Activated T-cell treated with anti-CD3 and anti-CD28 coated beads, Interleukin-2, amount 50 U/mL, for 1 hour (primary cell): ENCODE measurements around the gene FAM131B.
"Not testable (repeated sequence)": the region's sequence is repeated elsewhere in the genome, so short reads cannot be mapped to it uniquely, and the experiment has no call there.

Experiments used
- DNase-seq: peaks from one replicate; pipeline ENCODE4 v3.0.0-alpha.2; 2020

Gene FAM131B

DNA sequence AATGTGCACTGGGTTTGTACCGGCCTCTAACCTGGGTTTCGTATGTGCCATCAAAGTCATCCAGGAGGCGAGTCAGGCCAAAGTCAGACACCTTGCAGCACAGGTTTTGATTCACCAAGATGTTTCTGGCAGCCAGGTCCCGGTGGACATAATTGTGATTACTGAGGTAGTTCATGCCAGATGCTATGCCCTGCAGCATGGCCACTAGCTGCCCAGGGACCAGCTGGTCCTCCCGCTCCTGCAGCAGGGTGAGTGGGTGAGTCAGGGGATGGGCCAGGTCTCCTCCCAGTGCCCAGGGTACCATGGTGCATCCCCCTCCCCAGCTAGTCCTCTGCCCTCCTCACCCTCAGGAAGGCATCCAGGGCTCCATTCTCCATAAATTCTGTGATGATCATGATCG is 32.3 kb upstream of the FAM131B start:
- no peak for DNase-seq

DNA sequence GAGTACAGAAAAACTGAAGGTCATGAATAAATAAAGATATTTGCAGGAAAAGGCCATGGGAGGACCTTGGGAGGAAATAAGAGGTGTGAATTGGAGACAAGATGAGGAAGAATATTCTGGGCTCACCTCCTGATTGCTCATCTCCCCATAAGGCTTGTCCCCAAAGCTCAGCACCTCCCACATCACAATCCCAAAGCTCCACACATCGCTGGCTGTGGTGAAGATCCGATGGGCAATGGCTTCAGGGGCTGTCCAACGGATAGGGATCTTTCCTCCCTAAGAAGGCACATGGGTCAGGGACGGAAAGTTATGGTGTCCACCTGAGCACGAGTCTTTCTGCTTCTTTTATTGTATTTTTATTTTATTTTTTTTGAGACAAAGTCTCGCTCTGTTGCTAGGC is 31.6 kb upstream of the FAM131B start:
- no peak for DNase-seq

DNA sequence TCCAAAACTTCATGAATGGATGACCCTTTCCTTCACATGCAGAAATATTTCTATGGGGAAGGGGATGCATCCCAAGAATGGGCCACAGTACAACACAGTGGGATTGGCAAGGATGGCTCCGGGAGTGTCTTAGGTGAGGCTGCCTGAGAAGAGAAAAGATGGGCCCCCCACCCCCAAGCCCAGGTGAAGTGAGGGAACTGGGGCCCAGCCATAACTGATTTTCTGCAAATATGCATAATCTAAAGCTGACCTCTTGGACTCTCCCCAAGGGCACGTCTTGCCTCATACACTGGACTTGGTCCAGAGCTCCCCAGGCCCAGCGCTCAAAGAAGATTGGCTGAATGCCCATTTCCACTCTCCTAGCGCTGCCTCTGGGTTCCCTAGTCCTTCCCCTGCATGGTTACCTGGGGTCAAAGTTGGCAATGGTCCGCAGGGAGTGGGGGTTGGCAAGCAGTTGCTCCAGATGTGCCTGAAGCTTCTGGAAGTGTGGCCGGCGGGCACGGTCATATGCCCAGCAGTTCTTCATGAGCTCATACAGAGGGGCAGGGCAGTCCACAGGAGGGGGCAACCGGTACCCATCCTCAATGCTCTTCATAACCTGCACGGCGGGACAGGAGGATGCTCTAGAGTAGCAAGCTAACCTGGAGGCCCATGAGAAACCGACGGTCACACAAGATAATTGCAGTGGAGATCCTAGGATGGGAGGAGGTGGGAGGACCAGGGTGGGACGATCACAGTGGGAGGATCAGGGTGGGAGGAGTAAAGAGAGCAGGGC is 30.9 kb upstream of the FAM131B start:
- DNase-seq: no peak

DNA sequence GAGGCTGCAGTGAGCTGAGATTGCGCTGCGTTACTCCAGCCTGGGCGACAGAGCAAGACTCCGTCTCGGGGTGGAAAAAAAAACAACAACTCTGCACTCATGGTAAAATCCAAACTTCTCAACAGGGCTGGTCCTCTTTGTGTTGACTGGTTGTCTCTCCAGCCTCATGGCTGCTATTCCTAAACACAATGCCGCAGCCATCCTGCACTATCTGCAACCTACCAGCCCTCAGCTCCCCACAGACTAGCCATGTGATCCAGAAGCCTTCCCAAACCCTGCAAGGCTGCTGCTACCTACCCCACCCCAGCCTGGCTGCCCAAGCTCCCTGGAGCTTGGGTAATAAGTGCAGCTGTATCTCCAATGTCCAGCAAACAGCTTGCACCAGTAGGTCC is 30.4 kb upstream of the FAM131B start:
- DNase-seq: no peak

DNA sequence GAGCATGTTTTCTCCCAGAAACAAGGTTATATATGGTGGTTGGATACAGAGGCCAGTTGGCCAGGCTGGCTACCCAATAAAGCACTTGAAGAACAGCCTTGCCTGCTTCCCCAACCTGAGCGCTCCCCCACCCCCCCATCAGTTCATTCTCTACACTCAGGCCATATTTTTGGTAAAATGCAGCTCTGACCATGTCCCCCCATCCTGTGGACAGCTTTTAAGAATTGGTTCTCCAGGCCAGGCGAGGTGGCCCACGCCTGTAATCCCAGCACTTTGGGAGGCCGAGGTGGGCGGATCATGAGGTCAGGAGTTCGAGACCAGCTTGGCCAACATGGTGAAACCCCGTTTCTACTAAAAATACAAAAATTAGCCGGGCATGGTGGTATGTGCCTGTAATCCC is 29.9 kb upstream of the FAM131B start:
- DNase-seq: not testable (repeated sequence)

DNA sequence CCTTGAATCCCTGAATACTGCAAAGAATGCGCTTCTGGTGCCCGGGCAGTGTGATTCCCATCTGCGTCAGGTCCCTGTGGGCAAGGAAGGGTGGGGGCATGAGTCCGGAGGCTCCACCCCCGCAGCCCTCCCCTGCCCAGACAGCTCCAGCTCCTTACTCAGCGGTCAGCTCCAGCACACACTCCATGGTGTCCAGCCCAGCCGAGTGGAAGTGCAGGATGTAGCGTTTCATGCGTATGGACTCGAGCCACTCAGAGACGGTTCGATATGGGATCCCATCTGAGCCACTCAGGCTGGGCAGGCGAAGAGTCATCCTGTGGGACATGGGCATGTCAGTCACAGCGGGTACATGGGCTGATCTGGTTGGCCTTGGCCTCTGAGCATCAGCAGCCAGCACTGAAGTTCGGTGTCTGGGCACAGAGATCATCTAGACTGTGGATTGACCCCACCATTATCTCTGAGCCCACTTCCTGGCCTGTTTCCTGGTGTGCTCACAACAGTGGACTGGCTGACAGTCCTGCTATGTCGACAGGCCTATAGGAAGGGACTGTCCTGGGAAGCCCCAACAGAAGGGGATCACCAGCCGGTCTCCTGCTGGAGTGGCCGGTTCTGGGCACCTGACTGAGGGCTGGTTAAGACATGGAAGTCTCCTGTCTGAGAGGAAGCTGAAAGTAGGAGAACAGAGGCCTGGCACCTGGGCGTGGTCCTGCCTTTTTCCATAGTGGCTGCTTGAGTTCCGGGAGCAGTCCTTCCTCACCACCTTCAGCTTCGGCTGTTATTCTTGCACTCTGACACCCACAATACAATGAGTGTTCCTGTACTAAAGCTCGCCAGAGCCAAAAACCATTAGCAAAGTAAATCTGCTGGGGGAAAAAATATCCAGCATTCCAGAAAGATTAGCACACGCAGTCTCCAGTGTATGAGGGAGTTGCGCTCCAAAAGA is 29.2 kb upstream of the FAM131B start:
- no peak for DNase-seq

DNA sequence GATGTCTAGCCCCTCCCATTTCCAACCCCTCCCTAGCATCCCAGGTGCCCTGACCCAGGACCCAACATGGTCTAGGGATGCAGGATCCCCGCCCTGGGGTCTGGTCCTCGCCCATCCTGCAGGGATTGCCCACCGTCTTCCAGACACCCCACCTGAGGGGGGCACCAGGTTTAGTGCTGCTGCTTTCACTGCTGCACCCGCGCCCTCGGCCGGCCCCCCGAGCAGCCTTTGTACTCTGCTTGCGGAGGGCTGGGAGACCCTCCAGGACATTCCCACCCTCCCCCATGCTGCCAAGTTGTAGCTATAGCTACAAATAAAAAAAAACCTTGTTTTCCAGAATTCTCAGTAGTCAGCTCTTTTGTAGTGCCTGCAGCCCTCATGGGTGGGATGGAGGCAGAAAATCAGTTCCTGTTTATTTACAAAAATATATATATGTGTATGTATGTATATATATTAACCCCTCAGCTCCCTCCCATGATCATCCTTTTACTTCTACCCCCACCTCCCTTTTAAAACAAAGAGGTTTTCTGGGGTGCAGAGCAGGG is 28.3 kb upstream of the FAM131B start:
- no peak for DNase-seq

DNA sequence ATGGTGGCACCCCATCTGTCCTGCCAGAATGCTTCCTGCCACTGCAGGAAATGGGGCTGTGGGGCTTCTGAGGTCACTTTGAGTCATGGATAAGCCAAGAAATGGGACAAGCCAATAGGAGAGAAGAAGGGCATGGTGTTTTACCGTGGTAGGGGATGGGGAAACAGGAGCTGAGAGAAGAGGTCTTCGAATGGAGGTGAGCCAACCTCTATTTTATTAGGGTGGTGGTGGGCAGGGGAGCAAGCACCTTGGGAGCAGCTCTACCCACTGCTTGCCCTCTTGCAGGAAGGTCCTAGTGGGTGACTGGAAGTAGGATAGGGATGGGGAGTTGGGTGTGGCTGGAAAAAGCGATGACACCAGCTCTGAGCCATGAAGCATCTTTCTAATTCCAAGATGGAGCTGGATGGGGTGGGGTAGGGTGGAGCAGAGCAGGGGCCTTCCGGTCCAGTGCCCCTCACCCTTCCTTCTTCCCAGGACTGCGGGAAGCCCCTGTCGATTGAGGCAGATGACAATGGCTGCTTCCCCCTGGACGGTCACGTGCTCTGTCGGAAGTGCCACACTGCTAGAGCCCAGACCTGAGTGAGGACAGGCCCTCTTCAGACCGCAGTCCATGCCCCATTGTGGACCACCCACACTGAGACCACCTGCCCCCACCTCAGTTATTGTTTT is 27.7 kb upstream of the FAM131B start:
- no peak for DNase-seq

DNA sequence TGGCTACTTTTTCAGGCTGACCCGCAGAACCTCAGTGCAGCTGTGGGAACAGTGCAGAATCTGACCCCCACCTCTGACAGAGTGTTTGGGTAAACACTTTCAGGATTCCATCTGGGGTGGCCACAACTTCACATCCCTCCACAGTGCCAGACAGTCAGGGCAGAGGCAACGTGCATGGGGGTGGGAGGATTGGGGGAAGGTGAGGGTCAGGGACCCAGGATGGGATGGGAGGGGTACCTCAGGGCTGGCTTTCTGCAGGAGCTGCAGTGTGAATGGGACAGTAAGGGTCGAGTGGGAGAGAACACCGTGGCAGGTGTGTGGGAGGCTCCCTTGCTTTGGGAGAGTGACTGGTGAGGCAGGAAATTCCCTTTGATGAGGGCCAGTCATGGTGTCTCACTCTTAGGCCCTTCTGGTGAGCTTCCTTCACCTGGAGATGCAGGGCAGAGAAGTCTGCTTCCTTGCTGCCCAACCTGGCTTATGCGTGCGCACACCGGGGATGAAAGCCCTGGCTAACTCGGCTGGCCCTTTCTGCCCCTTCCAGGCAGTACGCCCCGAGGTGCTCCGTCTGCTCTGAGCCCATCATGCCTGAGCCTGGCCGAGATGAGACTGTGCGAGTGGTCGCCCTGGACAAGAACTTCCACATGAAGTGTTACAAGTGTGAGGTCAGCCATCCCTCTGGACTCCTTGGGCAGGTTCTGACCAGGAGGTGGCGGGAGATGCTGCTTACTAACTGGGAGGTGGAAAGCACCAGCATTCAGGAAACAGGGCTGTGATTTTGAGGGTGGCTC is 27.0 kb upstream of the FAM131B start:
- no peak for DNase-seq

DNA sequence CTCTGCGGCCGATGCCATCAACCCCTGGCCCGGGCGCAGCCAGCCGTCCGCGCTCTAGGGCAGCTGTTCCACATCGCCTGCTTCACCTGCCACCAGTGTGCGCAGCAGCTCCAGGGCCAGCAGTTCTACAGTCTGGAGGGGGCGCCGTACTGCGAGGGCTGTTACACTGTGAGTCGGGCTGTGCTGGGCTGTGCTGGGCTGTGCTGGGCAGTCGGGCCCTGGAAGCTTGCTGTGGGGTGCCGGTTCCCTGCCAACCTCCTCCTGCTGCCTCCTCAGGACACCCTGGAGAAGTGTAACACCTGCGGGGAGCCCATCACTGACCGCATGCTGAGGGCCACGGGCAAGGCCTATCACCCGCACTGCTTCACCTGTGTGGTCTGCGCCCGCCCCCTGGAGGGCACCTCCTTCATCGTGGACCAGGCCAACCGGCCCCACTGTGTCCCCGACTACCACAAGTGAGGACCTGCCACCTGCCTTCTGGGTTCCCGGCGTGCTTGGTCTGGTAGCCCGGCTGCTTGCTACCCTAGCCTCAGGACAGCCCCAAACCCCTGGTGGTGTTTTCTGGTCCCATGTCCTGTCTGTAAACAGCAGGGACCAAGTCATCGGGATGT is 26.1 kb upstream of the FAM131B start:
- DNase-seq: no peak

DNA sequence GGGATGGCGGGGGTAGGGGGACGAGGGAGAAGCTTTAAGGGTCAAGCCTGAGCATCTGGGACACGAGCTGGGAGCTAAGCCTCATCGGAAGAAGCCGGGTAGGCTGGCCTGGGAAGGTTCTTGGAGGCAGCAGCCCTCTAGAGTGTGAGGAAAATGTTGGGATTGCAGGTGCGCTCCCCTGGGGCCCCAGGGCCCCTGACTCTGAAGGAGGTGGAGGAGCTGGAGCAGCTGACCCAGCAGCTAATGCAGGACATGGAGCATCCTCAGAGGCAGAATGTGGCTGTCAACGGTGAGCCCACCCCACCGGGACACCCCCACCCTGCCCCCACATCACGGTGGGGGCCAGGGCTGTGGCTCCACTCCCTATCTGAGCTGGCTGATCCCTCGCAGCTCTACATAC is 25.5 kb upstream of the FAM131B start:
- DNase-seq: no peak

DNA sequence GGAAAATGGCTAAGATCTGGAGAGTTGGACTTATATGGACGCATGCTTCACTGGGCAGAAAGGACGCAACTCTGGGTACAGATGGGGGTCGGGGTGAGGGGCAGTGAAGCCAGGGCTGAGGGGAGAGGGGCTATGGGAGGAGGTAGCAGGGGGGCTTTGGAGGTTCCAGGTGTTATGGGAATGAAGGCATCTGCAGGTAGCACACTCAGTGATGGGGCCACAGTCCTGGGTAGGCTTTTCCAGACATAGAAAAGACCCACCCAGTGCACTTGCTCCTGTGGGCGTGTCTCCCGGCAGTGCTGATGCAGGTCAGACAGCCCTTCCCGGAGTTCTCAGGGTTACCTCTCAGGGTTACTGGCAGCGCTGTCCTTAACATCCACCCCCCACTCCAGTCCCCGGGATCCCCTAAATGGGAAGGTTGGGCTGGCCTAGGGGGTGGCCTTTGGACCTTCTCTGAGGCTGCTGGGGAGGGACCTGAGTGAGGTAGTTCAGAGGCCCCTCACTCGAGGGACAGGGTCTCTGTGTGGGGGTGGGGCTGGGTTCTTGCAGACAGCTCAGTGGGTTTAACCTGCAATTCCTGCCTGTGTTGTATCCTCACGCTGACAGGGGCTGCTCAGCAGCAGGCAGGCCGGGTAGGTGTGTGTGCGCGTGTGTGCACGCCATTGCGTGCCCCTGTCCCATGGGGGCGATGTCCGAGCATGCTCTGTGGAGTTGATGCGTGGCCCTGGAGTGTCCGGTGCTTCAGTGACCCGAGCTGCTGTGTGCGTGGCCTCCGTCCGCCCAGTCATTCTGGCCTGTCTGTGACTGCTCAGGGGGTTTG is 24.9 kb upstream of the FAM131B start:
- no peak for DNase-seq

DNA sequence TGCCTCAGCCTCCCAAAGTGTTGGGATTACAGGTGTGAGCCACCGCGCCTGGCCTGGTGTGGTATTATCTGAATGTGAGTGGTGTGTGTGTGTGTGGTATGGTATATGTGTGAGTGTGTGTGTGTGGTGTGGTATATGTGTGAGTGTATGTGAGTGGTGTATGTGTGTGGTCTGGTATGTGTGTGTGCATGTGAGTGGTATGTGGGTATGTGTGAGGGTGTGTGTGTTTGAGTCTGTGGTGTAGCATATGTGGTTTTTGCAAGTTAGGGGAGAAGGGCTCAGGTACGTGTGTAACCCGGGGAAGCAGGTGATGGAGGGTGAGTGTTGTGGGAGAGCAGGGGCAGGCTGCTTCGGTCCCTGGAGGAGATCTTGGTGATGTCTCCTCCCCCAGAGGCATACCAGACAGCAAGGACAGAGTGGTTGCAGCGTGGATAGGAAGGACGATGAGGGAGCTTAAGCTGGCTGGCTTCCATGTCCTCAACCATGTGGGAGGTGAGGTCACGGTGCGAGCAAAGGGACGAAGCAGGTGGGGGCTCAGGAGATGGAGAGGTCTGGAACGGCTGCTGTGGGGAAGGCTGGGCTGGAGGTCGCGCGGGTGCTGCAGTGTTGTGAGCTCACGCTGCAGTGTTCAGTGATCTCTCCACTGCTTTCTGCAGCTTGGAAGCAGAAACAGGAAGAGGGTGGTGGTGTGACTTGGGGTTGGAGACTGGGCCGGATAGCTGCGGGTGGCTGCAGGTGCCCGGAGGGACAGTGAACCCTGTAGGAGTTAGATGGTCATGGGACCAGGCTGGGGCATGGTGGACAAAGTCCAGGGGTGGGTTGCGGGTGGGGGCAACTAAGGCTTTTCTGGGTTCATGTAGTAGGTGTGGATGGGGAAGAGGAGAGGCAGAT is 23.6 kb upstream of the FAM131B start:
- DNase-seq: peak; percentile 38

DNA sequence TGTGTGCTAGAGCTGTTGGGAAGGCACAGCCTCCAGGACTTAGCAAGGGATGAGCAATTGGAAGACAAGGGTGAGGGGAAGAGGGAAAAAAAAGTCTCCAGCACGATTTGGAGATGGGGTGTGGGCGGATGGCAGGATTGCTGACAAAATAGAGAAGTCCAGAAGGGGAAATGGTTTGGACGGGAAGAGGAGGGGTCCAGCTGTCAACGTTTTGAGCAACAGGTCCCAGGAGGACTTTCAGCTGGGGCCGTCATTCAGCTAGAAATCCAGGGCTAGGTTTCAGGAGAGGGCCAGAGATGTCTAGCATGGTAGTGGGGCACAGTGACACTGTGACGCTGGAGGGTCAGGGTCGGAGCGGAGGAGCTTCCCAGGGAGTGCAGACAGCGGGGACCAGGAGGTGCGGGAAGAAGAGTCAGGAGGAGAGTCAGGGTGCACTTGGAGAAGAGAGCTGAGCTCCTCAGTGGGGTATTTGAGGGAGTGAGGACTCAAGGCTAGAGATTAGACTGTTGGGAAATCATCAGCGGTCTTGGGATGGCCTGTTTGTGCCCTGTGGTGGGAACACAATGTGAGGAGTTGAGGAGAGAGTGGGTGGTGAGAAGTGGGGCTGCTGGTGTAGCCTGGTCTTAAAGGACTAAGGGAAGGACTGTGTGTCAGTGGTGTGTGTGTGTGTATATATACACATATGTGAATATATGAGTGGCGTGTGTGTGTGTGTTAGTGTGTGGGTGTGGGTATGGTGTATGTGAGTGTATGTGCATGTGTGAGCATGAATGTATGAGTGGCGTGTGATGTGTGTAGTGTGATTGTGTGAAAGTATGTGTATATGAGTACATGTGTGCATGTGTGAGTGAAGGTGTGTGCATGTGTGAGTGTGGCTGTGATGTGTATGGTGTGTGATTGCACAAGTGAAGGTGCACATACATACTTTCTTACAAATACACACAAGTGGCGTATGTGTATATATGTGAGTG is 22.4 kb upstream of the FAM131B start:
- no peak for DNase-seq

DNA sequence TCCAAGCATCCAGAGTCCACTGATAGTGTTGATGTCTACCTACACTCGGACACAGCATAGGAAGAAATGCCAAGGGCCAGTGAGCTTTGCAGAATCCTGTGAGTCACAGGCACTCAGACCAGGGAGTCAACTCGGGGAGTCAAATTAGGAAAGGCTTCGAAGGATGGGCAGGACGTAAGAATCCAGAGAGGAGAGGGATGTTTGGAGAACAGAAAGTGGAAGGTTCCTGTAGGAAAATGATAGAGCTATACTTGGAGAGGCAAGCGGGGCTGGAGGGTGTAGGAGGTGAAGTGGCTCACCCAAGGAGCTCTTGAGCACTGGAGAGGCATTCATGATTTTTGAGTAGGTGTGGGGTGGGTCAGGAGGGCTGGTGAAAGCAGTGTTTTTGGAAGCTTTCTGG is 21.6 kb upstream of the FAM131B start:
- DNase-seq: no peak

DNA sequence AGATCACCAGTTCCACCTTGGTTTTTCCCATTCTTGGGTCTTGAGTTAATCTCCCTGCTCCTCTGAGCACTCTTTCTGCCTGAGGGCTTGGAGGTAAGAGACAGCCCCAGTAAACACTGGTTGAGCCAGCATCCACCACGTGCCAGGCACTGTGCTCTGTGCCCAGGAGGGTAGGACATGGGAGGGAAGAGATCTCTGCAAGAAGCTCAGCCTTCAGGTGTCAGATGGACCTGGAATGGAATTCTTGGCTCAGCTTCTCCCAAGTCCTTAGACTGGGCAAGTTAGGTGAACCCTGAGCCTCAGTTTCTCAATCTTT is 21.1 kb upstream of the FAM131B start:
- DNase-seq: no peak

DNA sequence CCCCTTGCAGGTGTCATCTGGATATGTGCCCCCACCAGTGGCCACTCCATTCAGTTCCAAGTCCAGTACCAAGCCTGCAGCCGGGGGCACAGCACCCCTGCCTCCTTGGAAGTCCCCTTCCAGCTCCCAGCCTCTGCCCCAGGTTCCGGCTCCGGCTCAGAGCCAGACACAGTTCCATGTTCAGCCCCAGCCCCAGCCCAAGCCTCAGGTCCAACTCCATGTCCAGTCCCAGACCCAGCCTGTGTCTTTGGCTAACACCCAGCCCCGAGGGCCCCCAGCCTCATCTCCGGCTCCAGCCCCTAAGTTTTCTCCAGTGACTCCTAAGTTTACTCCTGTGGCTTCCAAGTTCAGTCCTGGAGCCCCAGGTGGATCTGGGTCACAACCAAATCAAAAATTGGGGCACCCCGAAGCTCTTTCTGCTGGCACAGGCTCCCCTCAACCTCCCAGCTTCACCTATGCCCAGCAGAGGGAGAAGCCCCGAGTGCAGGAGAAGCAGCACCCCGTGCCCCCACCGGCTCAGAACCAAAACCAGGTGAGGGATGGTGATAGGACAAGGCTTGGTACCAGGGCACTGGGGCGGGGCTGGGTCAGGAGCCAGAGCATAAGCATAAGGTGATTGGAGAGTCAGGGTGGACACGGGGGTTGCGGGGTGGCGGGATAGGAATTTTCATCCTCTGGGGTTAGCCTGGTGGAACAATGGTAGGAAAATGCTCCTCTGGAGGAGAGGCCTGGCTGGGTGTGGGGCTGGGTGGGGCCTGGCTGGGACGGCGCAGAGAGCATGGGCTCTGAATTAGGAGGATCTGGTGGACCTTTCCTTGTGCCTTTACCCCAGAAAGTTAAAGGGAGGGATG is 20.5 kb upstream of the FAM131B start:
- no peak for DNase-seq
